ENCODE results near the gene SEPTIN5.
"Not testable (repeated sequence)": the region's sequence is repeated elsewhere in the genome, so short reads cannot be mapped to it uniquely, and the experiment has no call there.

The SEPTIN5 gene

DNA sequence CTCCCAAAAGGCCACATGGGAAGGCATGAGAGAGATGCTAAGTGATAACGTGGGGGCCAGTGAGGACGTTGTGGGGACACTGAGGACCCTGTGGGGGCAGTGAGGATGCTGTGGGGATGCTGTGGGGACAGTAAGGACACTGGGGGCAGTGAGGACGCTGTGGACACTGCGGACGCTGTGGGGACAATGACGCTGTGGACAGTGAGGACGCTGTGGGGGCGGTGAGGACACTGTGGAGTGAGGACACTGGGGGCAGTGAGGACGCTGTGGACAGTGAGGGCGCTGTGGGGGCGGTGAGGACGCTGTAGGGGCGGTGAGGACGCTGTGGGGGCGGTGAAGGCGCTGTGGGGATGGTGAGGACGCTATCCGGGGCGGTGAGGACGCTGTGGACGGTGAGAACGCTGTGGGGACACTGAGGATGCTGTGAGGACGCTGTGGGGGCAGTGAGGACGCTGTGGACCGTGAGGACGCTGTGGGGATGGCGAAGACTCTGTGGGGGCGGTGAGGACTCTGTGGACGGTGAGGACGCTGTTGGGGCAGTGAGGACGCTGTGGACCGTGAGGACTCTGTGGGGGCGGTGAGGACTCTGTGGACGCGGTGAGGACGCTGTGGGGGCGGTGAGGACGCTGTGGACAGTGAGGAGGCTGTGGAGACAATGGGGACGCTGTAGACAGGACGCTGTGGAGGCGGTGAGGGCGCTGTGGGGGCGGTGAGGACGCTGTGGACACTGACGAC is 10.8 kb downstream of the SEPTIN5 start:
- Histone ChIP-seq H3K36me3 (ENCODE audit: control insufficient read depth in 1 of 2, insufficient read depth in 2 of 2, low read length in 2 of 2) (peaks cover 0 to 26% of the 10 kb centered on the region in 2 donors), H3K27ac (ENCODE audit: low read length) (no peak overlapping the region), H3K27me3 (ENCODE audit: low read depth, low read length) (no peaks in the 10 kb centered on the region)

GRCh38 chr22:19726064-19726788 is 11.9 kb downstream of the SEPTIN5 start:
- not testable (repeated sequence) for H3K27me3 ChIP-seq (ENCODE audit: low read depth, low read length); H3K9me3 ChIP-seq (ENCODE audit: control insufficient read depth in 1 of 2, low read length in 2 of 2); H3K27ac ChIP-seq (ENCODE audit: low read length); H3K4me3 ChIP-seq (ENCODE audit: low read depth in 1 of 2, low read length in 2 of 2)
- Histone ChIP-seq H3K4me1 (ENCODE audit: control insufficient read depth in 1 of 2, insufficient read depth in 2 of 2, low read length in 2 of 2) (peaks cover 0 to 17% of the 10 kb centered on the region in 2 donors), H3K36me3 (ENCODE audit: control insufficient read depth in 1 of 2, insufficient read depth in 2 of 2, low read length in 2 of 2) (peaks cover 0 to 15% of the 10 kb centered on the region in 2 donors)

More for the DNA sequence above, 10.8 kb downstream of the SEPTIN5 start:
- Histone ChIP-seq H3K9me3 (ENCODE audit: control insufficient read depth in 1 of 2, low read length in 2 of 2) (no peaks in the 10 kb centered on the region), H3K4me3 (ENCODE audit: low read depth in 1 of 2, low read length in 2 of 2) (no peak overlapping the region), H3K4me1 (ENCODE audit: control insufficient read depth in 1 of 2, insufficient read depth in 2 of 2, low read length in 2 of 2) (peaks cover 0 to 9% of the 10 kb centered on the region in 2 donors)

GRCh38 chr22:19727310-19728150 is 13.2 kb downstream of the SEPTIN5 start:
- Histone ChIP-seq H3K27ac (ENCODE audit: low read length) (no peak overlapping the region), H3K36me3 (ENCODE audit: control insufficient read depth in 1 of 2, insufficient read depth in 2 of 2, low read length in 2 of 2) (peaks cover 0 to 3% of the 10 kb centered on the region in 2 donors), H3K27me3 (ENCODE audit: low read depth, low read length) (no peaks in the 10 kb centered on the region), H3K4me1 (ENCODE audit: control insufficient read depth in 1 of 2, insufficient read depth in 2 of 2, low read length in 2 of 2) (peaks cover 0 to 17% of the 10 kb centered on the region in 2 donors), H3K9me3 (ENCODE audit: control insufficient read depth in 1 of 2, low read length in 2 of 2) (no peaks in the 10 kb centered on the region), H3K4me3 (ENCODE audit: low read depth in 1 of 2, low read length in 2 of 2) (no peak overlapping the region)

DNA sequence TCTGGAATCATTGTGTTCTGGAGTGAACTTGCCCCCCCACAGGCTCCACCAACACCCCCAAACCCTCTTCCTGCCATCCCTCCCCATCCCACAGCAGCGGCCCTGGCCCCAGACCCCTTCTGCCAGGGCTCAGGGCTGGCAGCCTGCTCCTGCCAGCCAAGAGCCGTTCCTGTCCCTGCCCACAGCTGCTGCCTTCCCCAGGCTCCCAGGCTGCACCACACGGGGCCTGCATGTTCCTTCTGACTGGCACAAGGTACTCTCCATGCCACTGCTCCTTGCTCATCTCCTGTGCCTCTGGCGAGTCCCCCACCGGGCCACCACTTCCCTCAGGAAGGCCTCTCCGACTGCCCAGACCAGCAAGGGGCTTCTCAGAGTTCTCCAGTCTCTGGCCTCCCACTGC is 14.0 kb downstream of the SEPTIN5 start:
- Histone ChIP-seq H3K36me3 (ENCODE audit: control insufficient read depth in 1 of 2, insufficient read depth in 2 of 2, low read length in 2 of 2) (no peaks in the 10 kb centered on the region), H3K9me3 (ENCODE audit: control insufficient read depth in 1 of 2, low read length in 2 of 2) (no peaks in the 10 kb centered on the region), H3K27me3 (ENCODE audit: low read depth, low read length) (no peaks in the 10 kb centered on the region), H3K27ac (ENCODE audit: low read length) (no peak overlapping the region), H3K4me3 (ENCODE audit: low read depth in 1 of 2, low read length in 2 of 2) (no peak overlapping the region), H3K4me1 (ENCODE audit: control insufficient read depth in 1 of 2, insufficient read depth in 2 of 2, low read length in 2 of 2) (peaks cover 0 to 12% of the 10 kb centered on the region in 2 donors)

- no peak overlapping the region for H3K27ac ChIP-seq (ENCODE audit: low read length)
- no peaks in the 10 kb centered on the region for H3K9me3 ChIP-seq (ENCODE audit: control insufficient read depth in 1 of 2, low read length in 2 of 2)
- H3K4me1 ChIP-seq (ENCODE audit: control insufficient read depth in 1 of 2, insufficient read depth in 2 of 2, low read length in 2 of 2): peaks cover 0 to 8% of the 10 kb centered on the region in 2 donors
- H3K27me3 ChIP-seq (ENCODE audit: low read depth, low read length): no peaks in the 10 kb centered on the region
- H3K36me3 ChIP-seq (ENCODE audit: control insufficient read depth in 1 of 2, insufficient read depth in 2 of 2, low read length in 2 of 2): no peaks in the 10 kb centered on the region
- H3K4me3 ChIP-seq (ENCODE audit: low read depth in 1 of 2, low read length in 2 of 2): no peak overlapping the region
Measured at GRCh38 chr22:19728836-19729235, 14.5 kb downstream of the SEPTIN5 start.

- Histone ChIP-seq H3K4me3 (ENCODE audit: low read depth in 1 of 2, low read length in 2 of 2) (no peak overlapping the region), H3K27me3 (ENCODE audit: low read depth, low read length) (no peaks in the 10 kb centered on the region), H3K27ac (ENCODE audit: low read length) (no peak overlapping the region), H3K9me3 (ENCODE audit: control insufficient read depth in 1 of 2, low read length in 2 of 2) (no peaks in the 10 kb centered on the region), H3K36me3 (ENCODE audit: control insufficient read depth in 1 of 2, insufficient read depth in 2 of 2, low read length in 2 of 2) (no peaks in the 10 kb centered on the region), H3K4me1 (ENCODE audit: control insufficient read depth in 1 of 2, insufficient read depth in 2 of 2, low read length in 2 of 2) (peaks cover 0 to 7% of the 10 kb centered on the region in 2 donors)
Measured at GRCh38 chr22:19729507-19729906, 15.2 kb downstream of the SEPTIN5 start.

GRCh38 chr22:19730198-19730597 is 15.9 kb downstream of the SEPTIN5 start:
- no peaks in the 10 kb centered on the region for H3K27me3 ChIP-seq (ENCODE audit: low read depth, low read length)
- H3K9me3 ChIP-seq (ENCODE audit: control insufficient read depth in 1 of 2, low read length in 2 of 2): no peaks in the 10 kb centered on the region
- no peak overlapping the region for H3K4me3 ChIP-seq (ENCODE audit: low read depth in 1 of 2, low read length in 2 of 2)
- H3K27ac ChIP-seq (ENCODE audit: low read length): no peak overlapping the region
- H3K4me1 ChIP-seq (ENCODE audit: control insufficient read depth in 1 of 2, insufficient read depth in 2 of 2, low read length in 2 of 2): peaks cover 0 to 7% of the 10 kb centered on the region in 2 donors
- H3K36me3 ChIP-seq (ENCODE audit: control insufficient read depth in 1 of 2, insufficient read depth in 2 of 2, low read length in 2 of 2): no peaks in the 10 kb centered on the region

DNA sequence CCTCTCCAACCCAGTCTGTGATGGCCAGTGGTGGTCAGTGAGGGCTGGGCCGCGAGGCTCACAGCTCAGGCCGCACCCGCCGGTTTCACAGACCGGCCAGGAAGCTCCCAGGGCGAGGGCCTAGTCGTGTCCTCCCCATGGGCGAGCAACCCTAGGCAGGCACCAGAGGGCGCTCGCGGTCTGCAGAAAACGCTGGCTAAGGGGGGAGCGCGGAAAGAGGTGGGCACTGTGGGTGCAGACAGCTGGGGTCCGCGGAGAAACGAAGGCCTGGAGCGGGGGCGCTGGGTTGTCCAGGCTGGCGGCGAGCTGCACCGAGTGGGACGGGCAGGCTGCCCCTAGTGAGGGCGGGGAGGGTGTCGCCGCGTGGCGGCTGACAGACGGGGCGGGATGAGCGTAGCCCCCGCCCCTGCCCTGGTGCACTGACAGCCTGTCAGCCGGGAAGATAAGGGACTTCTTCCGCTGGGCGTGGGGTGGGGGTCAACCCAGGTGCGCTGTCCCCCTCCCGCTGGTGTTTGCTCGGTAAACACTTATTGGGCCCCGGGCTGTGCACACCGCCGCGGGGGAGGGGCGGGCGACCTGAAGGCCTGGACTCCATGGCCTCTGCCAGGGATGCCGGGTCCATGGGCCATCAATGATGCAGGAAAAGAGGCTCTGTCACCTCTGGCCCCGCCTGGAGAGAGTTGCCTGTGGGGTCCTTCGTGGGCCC is 16.5 kb downstream of the SEPTIN5 start:
- no peaks in the 10 kb centered on the region for H3K27me3 ChIP-seq (ENCODE audit: low read depth, low read length)
- peak overlapping the region in 1 of 2 donors; percentile 56 for H3K4me3 ChIP-seq (ENCODE audit: low read depth in 1 of 2, low read length in 2 of 2)
- H3K4me1 ChIP-seq (ENCODE audit: control insufficient read depth in 1 of 2, insufficient read depth in 2 of 2, low read length in 2 of 2): peaks cover 0 to 7% of the 10 kb centered on the region in 2 donors
- H3K9me3 ChIP-seq (ENCODE audit: control insufficient read depth in 1 of 2, low read length in 2 of 2): no peaks in the 10 kb centered on the region
- no peaks in the 10 kb centered on the region for H3K36me3 ChIP-seq (ENCODE audit: control insufficient read depth in 1 of 2, insufficient read depth in 2 of 2, low read length in 2 of 2)
- no peak overlapping the region for H3K27ac ChIP-seq (ENCODE audit: low read length)

DNA sequence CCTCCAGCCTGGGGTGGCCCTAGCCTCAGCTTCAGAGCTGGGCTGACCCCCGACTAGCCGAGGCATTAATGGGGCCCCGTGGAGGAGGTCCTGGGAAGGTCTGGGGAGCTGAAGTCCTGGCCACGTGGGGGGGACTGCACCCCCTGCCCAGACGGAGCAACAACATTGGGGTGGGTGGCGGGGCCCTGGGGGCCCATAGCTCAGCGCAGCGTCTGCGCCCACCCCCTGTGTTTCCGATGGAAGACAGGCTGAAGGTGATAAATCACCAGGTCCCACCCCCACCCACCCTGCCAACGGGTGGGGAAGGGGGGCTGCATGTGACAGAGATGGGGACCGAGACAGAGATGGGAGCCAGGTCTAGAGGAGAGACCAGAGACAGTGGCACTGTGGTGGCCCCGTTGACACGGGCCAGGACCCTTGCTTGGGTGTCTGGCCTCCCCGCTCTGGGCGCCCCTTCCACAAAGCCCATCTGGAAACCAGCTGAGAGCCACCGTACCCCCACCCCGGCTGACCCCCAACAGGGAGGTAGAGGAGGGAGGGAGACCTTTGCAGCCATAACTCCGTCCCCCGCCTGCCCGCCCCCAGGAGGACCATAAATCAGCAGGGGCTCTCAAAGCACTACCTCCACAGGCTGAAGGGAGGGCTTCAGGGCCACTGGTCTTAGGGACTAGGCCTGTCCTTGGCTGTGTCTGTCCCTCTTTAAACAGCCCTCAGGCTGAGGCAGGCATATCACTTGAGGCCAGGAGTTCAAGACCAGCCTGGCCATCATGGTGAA is 17.2 kb downstream of the SEPTIN5 start:
- H3K4me3 ChIP-seq (ENCODE audit: low read depth in 1 of 2, low read length in 2 of 2): peak overlapping the region in 1 of 2 donors; percentile 56
- no peaks in the 10 kb centered on the region for H3K9me3 ChIP-seq (ENCODE audit: control insufficient read depth in 1 of 2, low read length in 2 of 2)
- no peaks in the 10 kb centered on the region for H3K27me3 ChIP-seq (ENCODE audit: low read depth, low read length)
- H3K4me1 ChIP-seq (ENCODE audit: control insufficient read depth in 1 of 2, insufficient read depth in 2 of 2, low read length in 2 of 2): peaks cover 0 to 7% of the 10 kb centered on the region in 2 donors
- H3K27ac ChIP-seq (ENCODE audit: low read length): no peak overlapping the region
- no peaks in the 10 kb centered on the region for H3K36me3 ChIP-seq (ENCODE audit: control insufficient read depth in 1 of 2, insufficient read depth in 2 of 2, low read length in 2 of 2)

DNA sequence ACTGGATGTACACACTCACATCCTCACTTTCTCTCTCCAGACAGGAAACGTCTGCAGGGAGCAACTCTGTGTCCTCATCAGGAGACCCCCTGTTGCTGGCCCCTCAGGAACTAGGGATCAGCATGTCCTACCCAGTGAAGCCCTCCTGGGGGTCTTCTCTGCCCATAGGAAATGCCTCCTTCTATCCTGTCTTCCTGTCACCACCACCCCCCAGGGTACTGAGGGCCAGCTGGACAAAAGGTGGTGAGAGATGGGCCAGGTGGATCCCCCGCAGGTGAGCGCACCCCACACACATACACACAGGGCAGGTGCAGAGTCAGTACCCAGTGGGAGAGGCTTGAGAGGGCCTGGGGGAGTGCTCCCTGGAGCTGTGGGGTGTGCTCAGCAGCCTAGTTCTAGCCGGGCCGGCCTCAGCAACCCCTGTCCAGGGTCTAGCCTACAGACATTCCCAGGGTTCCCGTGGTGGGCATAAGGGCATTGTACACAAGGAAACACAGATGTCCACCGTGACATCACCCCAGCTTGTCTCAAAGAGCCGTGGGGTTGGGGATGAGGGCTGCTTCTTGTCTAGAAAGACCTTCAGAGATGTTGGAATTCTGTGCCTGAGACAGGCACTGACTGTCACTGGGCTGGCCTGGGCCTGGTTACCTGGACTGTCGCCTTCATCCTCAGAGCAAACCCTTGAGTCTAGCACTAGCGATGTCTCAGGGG is 18.3 kb downstream of the SEPTIN5 start:
- H3K4me1 ChIP-seq (ENCODE audit: control insufficient read depth in 1 of 2, insufficient read depth in 2 of 2, low read length in 2 of 2): peaks cover 0 to 7% of the 10 kb centered on the region in 2 donors
- no peak overlapping the region for H3K27ac ChIP-seq (ENCODE audit: low read length)
- no peaks in the 10 kb centered on the region for H3K36me3 ChIP-seq (ENCODE audit: control insufficient read depth in 1 of 2, insufficient read depth in 2 of 2, low read length in 2 of 2)
- no peaks in the 10 kb centered on the region for H3K9me3 ChIP-seq (ENCODE audit: control insufficient read depth in 1 of 2, low read length in 2 of 2)
- no peak overlapping the region for H3K4me3 ChIP-seq (ENCODE audit: low read depth in 1 of 2, low read length in 2 of 2)
- H3K27me3 ChIP-seq (ENCODE audit: low read depth, low read length): no peaks in the 10 kb centered on the region

All from muscle layer of duodenum (tissue), 2 donors.